AG09309 (cell line): ENCODE results near the gene SYNE1.

ENCODE experiments used
- DNase-seq: peaks from one replicate; pipeline ENCODE4 v3.0.0-alpha.2; 2010; ENCODE audit warnings: low read depth
- H3K4me3 ChIP-seq: 2 replicates; pipeline ENCODE4 v1.5.1; 2011; ENCODE audit warnings: mild to moderate bottlenecking, low read depth, low read length, moderate library complexity; ENCODE audit not compliant: control insufficient read depth
- TF ChIP-seq, protein P1 (sequence below): IDR thresholded peaks from 2 replicates; pipeline ENCODE4 v1.5.1; 2011; ENCODE audit warnings: mild to moderate bottlenecking, low read depth, low read length, inconsistent platforms; ENCODE audit not compliant: insufficient read depth, control insufficient read depth; ENCODE audit errors: missing control alignments

The SYNE1 gene

DNA sequence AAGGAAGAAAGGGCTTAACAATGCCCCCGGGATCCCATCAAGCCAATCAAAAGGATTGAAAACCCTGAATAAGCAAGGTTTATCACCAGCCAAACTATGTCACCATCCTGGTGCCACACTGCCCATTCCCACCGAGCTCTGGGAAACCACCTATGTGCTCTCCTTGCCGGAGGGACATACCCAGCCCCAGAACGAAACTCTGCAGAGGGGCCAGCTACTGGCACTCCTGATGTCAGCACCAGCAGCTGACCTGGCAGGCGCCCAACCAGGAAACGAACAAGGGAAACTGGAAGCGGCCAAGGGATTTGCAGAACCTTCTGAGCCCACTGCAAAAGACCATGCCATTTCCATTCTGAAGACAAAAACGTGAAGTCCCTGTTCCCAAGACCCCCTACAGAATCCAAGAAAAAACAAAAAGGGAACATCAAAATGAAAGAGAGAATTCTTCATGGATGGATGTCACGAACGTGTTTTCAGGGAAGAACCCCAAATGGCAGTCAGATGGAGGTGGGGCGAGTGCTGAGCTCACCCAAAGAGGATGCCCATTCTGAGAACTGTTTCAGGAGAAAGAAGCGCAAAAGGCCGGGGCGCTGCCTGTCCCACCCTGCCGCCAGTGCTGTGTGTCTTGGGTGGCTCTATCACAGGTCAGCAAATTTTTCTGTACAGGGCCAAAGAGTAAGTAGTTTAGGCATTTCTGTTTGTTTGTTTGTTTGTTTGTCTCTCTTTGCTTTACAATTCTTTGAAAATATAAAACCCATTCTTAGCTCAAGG lies 524.5 kb downstream of the SYNE1 start:
- no peak overlapping the region for H3K4me3 ChIP-seq

DNA sequence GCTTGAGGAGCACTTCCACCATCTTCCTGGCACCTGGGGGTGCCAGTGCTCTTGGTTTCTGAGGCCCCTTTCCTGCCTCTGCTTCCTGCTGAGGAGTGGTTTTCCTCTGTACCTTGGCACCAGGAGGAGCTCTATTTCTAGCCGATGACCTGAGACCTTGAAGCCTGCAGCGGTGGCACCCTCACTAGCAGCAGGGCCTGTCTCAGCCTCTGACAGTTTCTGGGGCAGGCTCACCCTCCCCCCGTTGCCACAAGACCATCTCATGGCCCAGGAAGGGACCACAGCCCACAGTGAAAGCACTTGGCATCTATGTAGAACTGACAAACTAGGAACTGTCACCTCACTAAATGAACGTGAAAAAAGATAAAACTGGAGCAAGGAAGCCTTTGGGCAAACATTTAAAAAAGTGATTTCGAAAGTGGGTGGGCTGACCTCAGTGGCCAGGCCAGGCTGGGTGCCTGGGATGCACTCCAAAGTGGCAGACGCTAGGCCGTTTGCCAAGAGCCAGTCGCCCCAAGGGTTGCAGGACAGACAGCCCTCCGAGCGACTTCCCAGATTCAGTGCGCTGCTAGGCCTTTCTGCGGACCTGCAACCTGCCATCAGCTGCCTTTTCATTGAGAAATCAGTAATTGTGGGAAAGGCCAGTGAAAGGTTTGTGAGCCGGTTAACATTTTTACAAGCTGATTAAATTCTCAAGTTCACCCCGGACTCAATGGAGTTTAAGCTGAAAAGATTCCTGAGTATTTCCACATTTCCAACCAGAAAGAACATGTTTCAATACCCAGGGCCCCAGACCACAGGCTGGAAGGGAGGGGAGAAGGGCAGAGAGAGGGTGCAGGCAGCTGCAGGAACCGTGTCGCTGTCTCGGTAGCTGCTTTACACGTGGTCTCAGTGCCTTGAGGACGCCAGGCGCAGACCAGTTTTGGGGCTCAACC lies 526.0 kb downstream of the SYNE1 start:
- H3K4me3 ChIP-seq: no peak overlapping the region
- TF ChIP-seq, protein P1, sequence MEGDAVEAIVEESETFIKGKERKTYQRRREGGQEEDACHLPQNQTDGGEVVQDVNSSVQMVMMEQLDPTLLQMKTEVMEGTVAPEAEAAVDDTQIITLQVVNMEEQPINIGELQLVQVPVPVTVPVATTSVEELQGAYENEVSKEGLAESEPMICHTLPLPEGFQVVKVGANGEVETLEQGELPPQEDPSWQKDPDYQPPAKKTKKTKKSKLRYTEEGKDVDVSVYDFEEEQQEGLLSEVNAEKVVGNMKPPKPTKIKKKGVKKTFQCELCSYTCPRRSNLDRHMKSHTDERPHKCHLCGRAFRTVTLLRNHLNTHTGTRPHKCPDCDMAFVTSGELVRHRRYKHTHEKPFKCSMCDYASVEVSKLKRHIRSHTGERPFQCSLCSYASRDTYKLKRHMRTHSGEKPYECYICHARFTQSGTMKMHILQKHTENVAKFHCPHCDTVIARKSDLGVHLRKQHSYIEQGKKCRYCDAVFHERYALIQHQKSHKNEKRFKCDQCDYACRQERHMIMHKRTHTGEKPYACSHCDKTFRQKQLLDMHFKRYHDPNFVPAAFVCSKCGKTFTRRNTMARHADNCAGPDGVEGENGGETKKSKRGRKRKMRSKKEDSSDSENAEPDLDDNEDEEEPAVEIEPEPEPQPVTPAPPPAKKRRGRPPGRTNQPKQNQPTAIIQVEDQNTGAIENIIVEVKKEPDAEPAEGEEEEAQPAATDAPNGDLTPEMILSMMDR: no peak
- peak; percentile 66 for DNase-seq

More for the DNA sequence above, 524.5 kb downstream of the SYNE1 start:
- DNase-seq: no peak
- TF ChIP-seq, protein P1: no peak

DNA sequence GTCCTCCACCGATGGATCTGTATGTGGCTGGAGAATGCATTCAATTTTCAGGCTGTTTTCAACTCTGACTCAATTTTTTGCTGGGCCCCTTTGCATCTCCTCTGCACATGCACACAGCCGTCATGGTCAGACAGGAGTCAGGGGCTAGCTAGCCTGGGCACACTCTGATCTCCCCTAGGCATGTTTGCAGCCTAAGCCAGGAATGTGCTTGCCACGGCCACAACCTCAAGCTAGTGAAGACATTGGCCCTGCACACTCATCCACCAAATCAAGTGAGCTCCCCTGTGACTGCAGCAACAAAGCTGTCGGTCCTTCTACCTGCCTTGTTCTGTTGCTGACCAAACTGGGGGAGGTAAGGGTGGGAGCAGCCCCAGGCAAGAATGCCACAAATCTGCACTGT lies 529.2 kb downstream of the SYNE1 start:
- TF ChIP-seq, protein P1: no peak
- DNase-seq: no peak
- no peak overlapping the region for H3K4me3 ChIP-seq

DNA sequence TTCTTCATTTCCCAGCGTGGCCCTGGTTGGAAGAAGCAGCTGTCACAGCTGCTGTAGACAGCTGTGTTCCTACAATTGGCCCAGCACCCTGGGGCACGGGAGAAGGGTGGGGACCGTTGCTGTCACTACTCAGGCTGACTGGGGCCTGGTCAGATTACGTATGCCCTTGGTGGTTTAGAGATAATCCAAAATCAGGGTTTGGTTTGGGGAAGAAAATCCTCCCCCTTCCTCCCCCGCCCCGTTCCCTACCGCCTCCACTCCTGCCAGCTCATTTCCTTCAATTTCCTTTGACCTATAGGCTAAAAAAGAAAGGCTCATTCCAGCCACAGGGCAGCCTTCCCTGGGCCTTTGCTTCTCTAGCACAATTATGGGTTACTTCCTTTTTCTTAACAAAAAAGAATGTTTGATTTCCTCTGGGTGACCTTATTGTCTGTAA lies 537.0 kb downstream of the SYNE1 start:
- DNase-seq: no peak
- H3K4me3 ChIP-seq: no peak overlapping the region
- TF ChIP-seq, protein P1: no peak

DNA sequence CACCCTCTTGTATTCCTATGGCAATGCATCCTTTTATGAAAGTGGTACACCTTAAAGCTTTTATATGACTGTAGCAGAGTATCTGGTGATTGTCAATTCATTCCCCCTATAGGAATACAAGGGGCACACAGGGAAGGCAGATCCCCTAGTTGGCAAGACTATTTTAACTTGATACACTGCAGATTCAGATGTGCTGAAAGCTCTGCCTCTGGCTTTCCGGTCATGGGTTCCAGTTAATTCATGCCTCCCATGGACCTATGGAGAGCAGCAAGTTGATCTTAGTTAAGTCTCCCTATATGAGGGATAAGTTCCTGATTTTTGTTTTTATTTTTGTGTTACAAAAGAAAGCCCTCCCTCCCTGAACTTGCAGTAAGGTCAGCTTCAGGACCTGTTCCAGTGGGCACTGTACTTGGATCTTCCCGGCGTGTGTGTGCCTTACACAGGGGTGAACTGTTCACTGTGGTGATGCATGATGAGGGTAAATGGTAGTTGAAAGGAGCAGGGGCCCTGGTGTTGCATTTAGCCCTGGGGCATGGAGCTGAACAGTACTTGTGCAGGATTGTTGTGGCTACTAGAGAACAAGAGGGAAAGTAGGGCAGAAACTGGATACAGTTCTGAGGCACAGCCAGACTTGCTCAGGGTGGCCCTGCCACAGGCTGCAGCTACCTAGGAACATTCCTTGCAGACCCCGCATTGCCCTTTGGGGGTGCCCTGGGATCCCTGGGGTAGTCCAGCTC lies 537.5 kb downstream of the SYNE1 start:
- H3K4me3 ChIP-seq: no peak overlapping the region
- no peak for DNase-seq
- TF ChIP-seq, protein P1: no peak

DNA sequence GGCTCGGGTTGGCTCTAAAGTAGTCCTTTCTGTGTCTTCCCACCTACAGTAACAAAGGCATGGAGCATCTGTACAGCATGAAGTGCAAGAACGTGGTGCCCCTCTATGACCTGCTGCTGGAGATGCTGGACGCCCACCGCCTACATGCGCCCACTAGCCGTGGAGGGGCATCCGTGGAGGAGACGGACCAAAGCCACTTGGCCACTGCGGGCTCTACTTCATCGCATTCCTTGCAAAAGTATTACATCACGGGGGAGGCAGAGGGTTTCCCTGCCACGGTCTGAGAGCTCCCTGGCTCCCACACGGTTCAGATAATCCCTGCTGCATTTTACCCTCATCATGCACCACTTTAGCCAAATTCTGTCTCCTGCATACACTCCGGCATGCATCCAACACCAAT lies 538.5 kb downstream of the SYNE1 start:
- H3K4me3 ChIP-seq: no peak overlapping the region
- TF ChIP-seq, protein P1: no peak
- no peak for DNase-seq
